GM10266 (cell line): Measurements from ENCODE around the gene LCN9.

Experiments
- DNase-seq: peaks from one replicate; pipeline ENCODE4 v3.0.0; 2012; ENCODE audit errors: extremely low spot score
- TF ChIP-seq, protein P1 (sequence below): IDR thresholded peaks from 2 replicates; pipeline ENCODE4 v1.5.1; 2012; ENCODE audit warnings: mild to moderate bottlenecking, low read depth; ENCODE audit not compliant: control insufficient read depth, insufficient read depth; ENCODE audit errors: missing control alignments

LCN9 gene

DNA sequence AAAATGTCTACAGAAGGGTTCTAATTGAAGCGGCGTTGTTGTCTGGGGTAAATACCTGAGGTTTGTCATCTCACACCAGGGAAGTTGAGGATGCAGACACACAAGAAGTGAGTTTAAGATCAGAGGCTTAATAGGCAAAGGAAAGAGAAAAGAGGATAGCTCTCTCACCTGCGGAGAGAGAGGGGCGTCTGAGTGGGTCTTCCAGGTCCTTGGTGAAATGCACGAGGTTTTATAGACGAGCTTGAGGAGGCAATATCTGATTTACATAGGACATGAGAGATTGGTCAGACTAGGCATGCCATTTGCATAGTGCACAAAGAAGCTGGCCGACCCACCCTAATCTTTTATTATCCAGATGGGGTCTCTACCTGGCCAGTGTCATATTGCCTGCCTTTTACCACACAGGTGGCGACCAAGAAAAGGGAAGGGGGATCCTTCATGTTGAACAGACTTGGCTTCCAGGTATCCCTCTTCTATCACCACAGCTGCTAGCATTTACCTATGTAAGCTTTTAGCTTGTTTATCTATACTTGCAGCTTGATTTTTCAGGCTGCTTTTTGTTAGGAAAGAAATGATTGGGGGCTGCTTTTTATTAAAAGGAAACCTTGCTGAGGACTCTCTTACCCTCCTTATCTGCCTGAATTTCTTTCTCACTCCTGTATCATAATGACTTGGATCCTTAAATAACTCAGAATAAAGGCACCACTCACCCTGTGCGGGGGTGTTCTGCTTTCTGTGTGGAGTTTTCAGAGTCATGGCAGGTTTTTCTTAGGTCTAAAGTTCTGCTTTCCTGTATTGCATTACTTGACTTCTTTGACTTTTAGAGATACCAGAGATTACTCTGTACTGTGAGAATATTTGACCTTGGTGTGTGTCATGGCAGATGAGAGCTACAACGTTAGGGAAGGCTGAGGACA lies 14.4 kb upstream of the LCN9 start:
- DNase-seq, result no peak
- TF ChIP-seq, protein P1, sequence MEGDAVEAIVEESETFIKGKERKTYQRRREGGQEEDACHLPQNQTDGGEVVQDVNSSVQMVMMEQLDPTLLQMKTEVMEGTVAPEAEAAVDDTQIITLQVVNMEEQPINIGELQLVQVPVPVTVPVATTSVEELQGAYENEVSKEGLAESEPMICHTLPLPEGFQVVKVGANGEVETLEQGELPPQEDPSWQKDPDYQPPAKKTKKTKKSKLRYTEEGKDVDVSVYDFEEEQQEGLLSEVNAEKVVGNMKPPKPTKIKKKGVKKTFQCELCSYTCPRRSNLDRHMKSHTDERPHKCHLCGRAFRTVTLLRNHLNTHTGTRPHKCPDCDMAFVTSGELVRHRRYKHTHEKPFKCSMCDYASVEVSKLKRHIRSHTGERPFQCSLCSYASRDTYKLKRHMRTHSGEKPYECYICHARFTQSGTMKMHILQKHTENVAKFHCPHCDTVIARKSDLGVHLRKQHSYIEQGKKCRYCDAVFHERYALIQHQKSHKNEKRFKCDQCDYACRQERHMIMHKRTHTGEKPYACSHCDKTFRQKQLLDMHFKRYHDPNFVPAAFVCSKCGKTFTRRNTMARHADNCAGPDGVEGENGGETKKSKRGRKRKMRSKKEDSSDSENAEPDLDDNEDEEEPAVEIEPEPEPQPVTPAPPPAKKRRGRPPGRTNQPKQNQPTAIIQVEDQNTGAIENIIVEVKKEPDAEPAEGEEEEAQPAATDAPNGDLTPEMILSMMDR, result no peak

DNA sequence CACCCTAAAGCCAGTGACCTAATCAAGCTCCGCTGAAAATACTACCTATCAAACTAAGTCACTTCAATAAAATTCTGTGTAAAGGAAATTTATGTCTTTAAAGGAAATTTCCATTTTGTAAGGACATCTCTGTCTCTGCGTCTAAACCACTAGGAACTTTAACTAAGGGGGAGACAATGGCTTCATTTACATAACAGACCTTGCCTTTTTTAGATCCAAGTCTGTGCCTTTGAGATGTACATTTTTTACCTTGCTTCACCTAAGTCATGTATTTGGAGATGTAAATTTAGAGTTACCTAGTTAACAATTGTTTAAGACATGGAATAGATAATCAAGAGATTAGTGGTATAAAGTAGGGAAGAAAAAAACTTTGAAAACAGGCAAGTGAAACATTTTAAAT lies 13.6 kb upstream of the LCN9 start:
- DNase-seq, result no peak
- TF ChIP-seq, protein P1, result no peak

DNA sequence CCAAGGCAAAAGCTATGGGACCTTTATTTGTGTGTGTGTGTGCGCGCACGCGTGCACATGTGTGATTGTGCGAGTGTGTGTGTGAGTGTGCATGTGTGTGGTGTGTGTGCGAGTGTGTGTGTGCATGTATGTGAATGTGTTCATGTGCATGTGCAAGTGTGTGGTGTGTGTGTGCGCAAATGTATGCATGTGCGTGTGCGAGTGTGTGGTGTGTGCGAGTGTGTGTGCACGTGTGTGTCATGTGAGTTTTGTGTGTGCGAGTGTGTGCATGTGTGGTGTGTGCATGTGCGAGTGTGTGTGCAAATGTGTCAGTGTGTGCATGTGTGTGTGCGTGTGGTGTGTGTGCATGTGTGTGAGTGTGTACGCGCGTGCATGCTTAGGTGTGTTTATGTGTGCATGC lies 12.7 kb upstream of the LCN9 start:
- TF ChIP-seq, protein P1, result no peak
- DNase-seq, result no peak

GRCh38 chr9:135655317-135655716 lies 7.8 kb upstream of the LCN9 start:
- no peak for DNase-seq
- TF ChIP-seq, protein P1, result no peak

DNA sequence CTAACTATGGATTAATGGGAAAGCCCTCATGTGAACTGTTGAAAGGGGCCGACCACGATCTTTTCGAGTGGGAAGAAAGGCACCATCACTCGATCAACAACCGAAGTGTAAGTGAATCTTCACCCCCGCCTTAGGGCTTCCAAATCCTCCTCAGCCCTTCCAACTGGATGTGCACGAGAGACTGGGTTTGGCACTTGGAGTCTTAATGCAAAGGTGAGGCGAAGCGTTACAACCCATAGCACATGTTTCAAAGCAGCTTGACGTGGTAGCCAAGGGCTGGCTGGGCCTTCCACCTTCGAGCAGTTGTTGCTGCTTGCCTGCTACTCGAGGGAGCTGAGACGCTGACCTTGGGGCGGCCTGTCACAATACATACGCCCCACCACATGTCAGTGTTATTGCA lies 5.7 kb upstream of the LCN9 start:
- no peak for DNase-seq
- TF ChIP-seq, protein P1, result no peak

- no peak for DNase-seq
Measured at GRCh38 chr9:135659252-135659651, 3.9 kb upstream of the LCN9 start.

DNA sequence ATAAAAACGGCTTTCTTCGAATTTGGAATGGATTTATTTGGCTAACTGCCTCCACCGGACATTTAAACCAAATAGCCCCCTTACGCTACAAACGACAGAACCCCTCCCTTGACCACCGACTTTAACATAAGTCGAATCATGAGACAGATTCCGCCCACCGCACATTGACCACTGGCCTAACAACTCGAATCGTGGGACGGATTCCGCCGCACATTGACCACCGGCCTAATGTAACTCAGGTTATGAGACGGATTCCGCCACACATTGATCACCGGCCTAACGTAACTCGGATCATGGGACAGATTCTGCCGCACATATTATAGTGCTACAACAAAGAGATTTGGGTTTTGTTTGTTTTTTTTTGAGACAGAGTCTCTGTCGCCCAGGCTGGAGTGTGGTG lies 2.7 kb upstream of the LCN9 start:
- TF ChIP-seq, protein P1, result no peak
- no peak for DNase-seq

More at GRCh38 chr9:135659252-135659651, 3.9 kb upstream of the LCN9 start:
- TF ChIP-seq, protein P1, result no peak
